ENCODE measurements around the gene TSHZ2.
A peak's percentile ranks its signal among the peaks of the same experiment; 100 is the strongest.

The TSHZ2 gene

GRCh38 chr20:53224851-53225250, 252.7 kb downstream of the TSHZ2 start:
- Mint-ChIP-seq H3K27me3 (no peaks in the 10 kb centered on the region), H3K4me3 (no peak overlapping the region), H3K4me1 (peaks cover 46% of the 10 kb centered on the region), H3K36me3 (peaks cover 4% of the 10 kb centered on the region), H3K9me3 (no peaks in the 10 kb centered on the region), H3K27ac (no peak overlapping the region)

- Mint-ChIP-seq H3K27me3 (no peaks in the 10 kb centered on the region), H3K9me3 (no peaks in the 10 kb centered on the region), H3K4me3 (no peak overlapping the region), H3K4me1 (peaks cover 34% of the 10 kb centered on the region), H3K36me3 (peaks cover 5% of the 10 kb centered on the region), H3K27ac (peak overlapping the region; percentile 59)
Measured at GRCh38 chr20:53226826-53227225, 254.7 kb downstream of the TSHZ2 start.

DNA sequence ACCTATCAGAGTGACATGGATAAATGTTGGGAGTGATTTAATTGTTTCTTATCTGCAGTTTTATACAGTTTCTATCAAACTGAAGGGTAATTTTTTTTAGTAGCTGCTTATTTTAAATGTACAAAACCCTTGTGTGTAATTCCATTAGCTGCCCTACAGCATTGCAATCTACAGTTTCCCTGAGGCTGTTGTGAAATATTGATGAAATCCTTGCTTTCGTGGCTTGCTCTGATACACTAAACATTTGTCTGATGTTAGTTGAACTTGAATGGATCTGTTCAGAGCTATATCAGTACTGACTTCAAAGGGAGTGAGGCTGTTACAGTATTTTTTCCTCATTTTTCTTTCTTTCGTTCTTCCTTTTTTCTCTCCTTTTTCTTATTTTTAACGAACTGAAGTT, 255.4 kb downstream of the TSHZ2 start:
- peaks cover 34% of the 10 kb centered on the region for H3K4me1 Mint-ChIP-seq
- H3K36me3 Mint-ChIP-seq = peaks cover 3% of the 10 kb centered on the region
- no peaks in the 10 kb centered on the region for H3K27me3 Mint-ChIP-seq
- H3K27ac Mint-ChIP-seq = no peak overlapping the region
- H3K9me3 Mint-ChIP-seq = no peaks in the 10 kb centered on the region
- no peak overlapping the region for H3K4me3 Mint-ChIP-seq

- H3K36me3 Mint-ChIP-seq = peaks cover 12% of the 10 kb centered on the region
- no peak overlapping the region for H3K27ac Mint-ChIP-seq
- no peak overlapping the region for H3K4me3 Mint-ChIP-seq
- peaks cover 27% of the 10 kb centered on the region for H3K4me1 Mint-ChIP-seq
- peaks cover 4% of the 10 kb centered on the region for H3K9me3 Mint-ChIP-seq
- no peaks in the 10 kb centered on the region for H3K27me3 Mint-ChIP-seq
Measured at GRCh38 chr20:53231061-53231460, 258.9 kb downstream of the TSHZ2 start.

GRCh38 chr20:53237461-53237860, 265.3 kb downstream of the TSHZ2 start:
- Mint-ChIP-seq H3K27me3 (no peaks in the 10 kb centered on the region), H3K9me3 (peaks cover 10% of the 10 kb centered on the region), H3K36me3 (peaks cover 15% of the 10 kb centered on the region), H3K27ac (no peak overlapping the region), H3K4me3 (no peak overlapping the region), H3K4me1 (peaks cover 33% of the 10 kb centered on the region)

GRCh38 chr20:53238121-53238660, 266.0 kb downstream of the TSHZ2 start:
- peaks cover 10% of the 10 kb centered on the region for H3K9me3 Mint-ChIP-seq
- peaks cover 39% of the 10 kb centered on the region for H3K4me1 Mint-ChIP-seq
- H3K36me3 Mint-ChIP-seq = peaks cover 15% of the 10 kb centered on the region
- no peak overlapping the region for H3K4me3 Mint-ChIP-seq
- no peaks in the 10 kb centered on the region for H3K27me3 Mint-ChIP-seq
- H3K27ac Mint-ChIP-seq = no peak overlapping the region

GRCh38 chr20:53243152-53243551, 271.0 kb downstream of the TSHZ2 start:
- H3K27ac Mint-ChIP-seq = no peak overlapping the region
- H3K4me1 Mint-ChIP-seq = peaks cover 19% of the 10 kb centered on the region
- peaks cover 3% of the 10 kb centered on the region for H3K36me3 Mint-ChIP-seq
- H3K4me3 Mint-ChIP-seq = no peak overlapping the region
- H3K9me3 Mint-ChIP-seq = no peaks in the 10 kb centered on the region
- no peaks in the 10 kb centered on the region for H3K27me3 Mint-ChIP-seq

- Mint-ChIP-seq H3K4me3 (no peak overlapping the region), H3K9me3 (no peaks in the 10 kb centered on the region), H3K27ac (no peak overlapping the region), H3K4me1 (peaks cover 13% of the 10 kb centered on the region), H3K27me3 (no peaks in the 10 kb centered on the region), H3K36me3 (peaks cover 3% of the 10 kb centered on the region)
Measured at GRCh38 chr20:53244711-53245110, 272.6 kb downstream of the TSHZ2 start.

DNA sequence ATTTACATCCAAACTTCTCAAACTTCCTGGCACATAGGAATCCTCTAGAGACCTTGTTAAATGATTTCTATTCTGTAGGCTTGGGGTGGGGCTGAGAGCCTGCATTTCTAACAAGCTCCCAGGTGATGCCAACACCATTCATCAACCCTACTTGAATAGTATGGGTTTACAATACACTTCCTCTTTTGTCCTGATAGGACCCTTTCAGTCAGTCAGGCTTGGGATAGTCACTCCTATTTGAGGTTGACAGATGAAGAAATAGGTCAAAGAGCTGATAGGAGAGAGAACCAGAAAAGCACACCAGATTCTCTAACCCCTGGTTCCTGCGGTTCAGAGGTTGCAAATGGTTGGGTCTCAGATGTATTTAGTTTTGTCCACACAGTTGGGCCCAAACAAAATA, 273.4 kb downstream of the TSHZ2 start:
- peaks cover 3% of the 10 kb centered on the region for H3K36me3 Mint-ChIP-seq
- H3K27ac Mint-ChIP-seq = no peak overlapping the region
- no peaks in the 10 kb centered on the region for H3K27me3 Mint-ChIP-seq
- no peaks in the 10 kb centered on the region for H3K9me3 Mint-ChIP-seq
- H3K4me3 Mint-ChIP-seq = no peak overlapping the region
- peaks cover 13% of the 10 kb centered on the region for H3K4me1 Mint-ChIP-seq

DNA sequence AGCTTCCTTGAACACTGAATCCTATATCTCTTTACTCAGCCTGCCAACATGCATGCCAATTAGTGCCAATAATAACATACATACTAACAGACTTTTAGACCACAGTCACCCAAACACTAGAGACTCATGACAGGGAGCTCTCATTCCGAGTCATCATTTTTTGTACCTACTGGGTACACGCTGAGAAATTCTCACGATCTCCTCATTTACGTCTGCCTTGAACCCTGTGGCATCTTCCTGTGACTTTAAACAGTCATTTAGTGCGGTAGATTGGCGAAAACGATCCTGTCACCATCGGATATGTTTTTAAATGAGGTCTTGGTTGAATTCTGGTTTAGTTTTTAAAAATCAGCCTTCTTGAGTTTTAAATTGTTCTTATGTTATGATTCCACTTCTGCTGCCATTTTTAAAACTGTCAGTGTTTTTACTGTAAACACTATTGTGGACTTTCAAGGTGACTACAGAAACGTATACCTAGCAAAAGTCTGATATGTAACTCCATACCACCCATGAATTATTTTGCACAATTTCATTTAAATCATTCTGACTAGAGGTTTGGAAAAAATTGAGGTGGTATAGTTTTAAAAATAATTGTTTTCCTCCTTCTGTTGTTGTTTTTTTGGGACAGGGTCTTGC, 275.4 kb downstream of the TSHZ2 start:
- Mint-ChIP-seq H3K4me1 (peaks cover 13% of the 10 kb centered on the region), H3K27me3 (no peaks in the 10 kb centered on the region), H3K9me3 (no peaks in the 10 kb centered on the region), H3K4me3 (no peak overlapping the region), H3K27ac (no peak overlapping the region), H3K36me3 (peaks cover 6% of the 10 kb centered on the region)

- Mint-ChIP-seq H3K9me3 (no peaks in the 10 kb centered on the region), H3K36me3 (peaks cover 20% of the 10 kb centered on the region), H3K4me3 (no peak overlapping the region), H3K27ac (no peak overlapping the region), H3K27me3 (no peaks in the 10 kb centered on the region), H3K4me1 (peaks cover 4% of the 10 kb centered on the region)
Measured at GRCh38 chr20:53250456-53250855, 278.3 kb downstream of the TSHZ2 start.

DNA sequence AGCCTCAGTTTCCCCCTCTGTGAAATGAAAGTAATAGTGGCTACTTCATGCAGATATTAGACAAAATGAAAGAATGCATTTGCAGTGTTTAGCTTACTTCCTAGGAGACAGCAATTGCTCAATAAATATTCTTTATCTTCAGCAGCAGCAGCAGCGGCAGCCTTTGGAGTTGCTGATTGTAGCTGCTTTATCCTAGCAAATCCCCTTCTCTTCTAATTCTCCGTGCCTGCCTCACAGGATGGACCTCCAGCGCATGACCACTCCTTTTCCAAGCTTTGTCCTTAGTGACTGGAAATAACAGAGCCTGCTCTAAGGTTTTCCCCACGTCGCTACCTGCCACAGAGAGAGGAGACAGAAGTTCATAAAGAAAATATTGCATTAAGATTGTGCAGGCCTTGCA, 279.8 kb downstream of the TSHZ2 start:
- Mint-ChIP-seq H3K4me3 (no peak overlapping the region), H3K27ac (no peak overlapping the region), H3K9me3 (no peaks in the 10 kb centered on the region), H3K36me3 (peaks cover 22% of the 10 kb centered on the region), H3K4me1 (peaks cover 1% of the 10 kb centered on the region), H3K27me3 (no peaks in the 10 kb centered on the region)

- H3K27ac Mint-ChIP-seq = no peak overlapping the region
- H3K4me3 Mint-ChIP-seq = no peak overlapping the region
- peaks cover 3% of the 10 kb centered on the region for H3K4me1 Mint-ChIP-seq
- no peaks in the 10 kb centered on the region for H3K9me3 Mint-ChIP-seq
- no peaks in the 10 kb centered on the region for H3K27me3 Mint-ChIP-seq
- H3K36me3 Mint-ChIP-seq = peaks cover 28% of the 10 kb centered on the region
Measured at GRCh38 chr20:53253668-53254067, 281.5 kb downstream of the TSHZ2 start.

DNA sequence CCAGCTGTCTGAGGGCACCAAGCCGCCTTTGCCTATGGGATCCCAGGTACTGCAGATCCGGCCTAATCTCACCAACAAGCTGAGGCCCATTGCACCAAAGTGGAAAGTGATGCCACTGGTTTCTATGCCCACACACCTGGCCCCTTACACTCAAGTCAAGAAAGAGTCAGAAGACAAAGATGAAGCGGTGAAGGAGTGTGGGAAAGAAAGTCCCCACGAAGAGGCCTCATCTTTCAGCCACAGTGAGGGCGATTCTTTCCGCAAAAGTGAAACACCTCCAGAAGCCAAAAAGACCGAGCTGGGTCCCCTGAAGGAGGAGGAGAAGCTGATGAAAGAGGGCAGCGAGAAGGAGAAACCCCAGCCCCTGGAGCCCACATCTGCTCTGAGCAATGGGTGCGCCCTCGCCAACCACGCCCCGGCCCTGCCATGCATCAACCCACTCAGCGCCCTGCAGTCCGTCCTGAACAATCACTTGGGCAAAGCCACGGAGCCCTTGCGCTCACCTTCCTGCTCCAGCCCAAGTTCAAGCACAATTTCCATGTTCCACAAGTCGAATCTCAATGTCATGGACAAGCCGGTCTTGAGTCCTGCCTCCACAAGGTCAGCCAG, 283.0 kb downstream of the TSHZ2 start:
- Mint-ChIP-seq H3K9me3 (no peaks in the 10 kb centered on the region), H3K4me1 (peaks cover 3% of the 10 kb centered on the region), H3K27ac (no peak overlapping the region), H3K4me3 (no peak overlapping the region), H3K27me3 (no peaks in the 10 kb centered on the region), H3K36me3 (peaks cover 30% of the 10 kb centered on the region)

GRCh38 chr20:53258741-53259140, 286.6 kb downstream of the TSHZ2 start:
- Mint-ChIP-seq H3K27me3 (no peaks in the 10 kb centered on the region), H3K27ac (peak overlapping the region; percentile 23), H3K36me3 (peaks cover 30% of the 10 kb centered on the region), H3K9me3 (no peaks in the 10 kb centered on the region), H3K4me1 (peaks cover 3% of the 10 kb centered on the region), H3K4me3 (no peak overlapping the region)

DNA sequence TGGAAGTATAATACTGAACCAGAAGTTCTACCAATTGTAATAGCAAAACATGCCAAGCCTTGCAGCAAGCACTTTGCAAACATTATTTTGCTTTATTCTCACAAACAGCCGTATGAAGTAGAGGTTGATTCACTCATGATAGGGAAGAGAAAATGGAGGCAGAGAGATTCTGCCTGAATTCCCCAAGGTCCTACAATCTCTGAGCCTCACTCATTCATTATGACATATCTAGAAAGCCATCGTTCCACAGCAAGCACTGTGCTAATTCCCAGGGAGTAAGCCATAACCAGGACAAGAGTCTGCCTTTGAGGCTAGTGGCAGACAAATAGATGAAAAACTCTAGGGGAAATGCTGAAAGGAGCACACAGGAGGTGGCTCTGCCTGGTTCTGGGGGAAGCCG, 288.0 kb downstream of the TSHZ2 start:
- Mint-ChIP-seq H3K9me3 (no peaks in the 10 kb centered on the region), H3K27me3 (no peaks in the 10 kb centered on the region), H3K4me3 (no peak overlapping the region), H3K27ac (no peak overlapping the region), H3K4me1 (peaks cover 7% of the 10 kb centered on the region), H3K36me3 (peaks cover 22% of the 10 kb centered on the region)

All from activated naive CD4-positive, alpha-beta T cell treated with anti-CD3 and anti-CD28 coated beads, Interleukin-2, amount 50 U/mL, for 24 hours (primary cell).